ENCODE data around the gene HS1BP3.

DNA sequence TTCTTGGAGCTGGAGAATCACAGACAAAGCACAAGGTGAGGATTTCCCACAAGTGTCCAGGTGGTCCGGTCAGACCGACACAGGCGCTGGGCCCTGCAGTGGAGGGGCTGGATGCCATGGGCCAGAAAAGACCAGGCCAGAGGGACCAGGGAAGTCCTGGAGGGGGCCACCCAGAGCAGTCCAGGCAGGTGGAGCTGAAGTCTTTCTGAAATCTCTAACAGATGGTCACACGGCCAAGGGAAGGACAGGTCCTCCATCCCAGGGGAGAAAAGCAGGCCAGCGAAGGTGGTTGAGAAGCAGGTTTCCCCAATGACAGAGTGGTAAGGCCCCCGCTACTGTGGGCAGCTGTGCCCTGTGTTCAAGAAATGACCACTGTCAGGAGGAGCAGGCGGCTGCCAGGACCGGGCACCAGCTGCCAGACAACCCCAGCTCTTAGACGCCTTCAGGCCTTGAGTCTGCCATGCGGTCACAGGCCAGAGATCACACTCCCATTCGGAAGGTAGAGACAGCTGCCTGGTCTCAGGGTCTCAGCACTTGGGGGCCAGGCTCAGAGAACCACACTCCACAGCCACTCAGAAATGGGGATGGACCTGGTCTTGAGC, 25.9 kb downstream of the HS1BP3 start:
- TF ChIP-seq, protein P1, sequence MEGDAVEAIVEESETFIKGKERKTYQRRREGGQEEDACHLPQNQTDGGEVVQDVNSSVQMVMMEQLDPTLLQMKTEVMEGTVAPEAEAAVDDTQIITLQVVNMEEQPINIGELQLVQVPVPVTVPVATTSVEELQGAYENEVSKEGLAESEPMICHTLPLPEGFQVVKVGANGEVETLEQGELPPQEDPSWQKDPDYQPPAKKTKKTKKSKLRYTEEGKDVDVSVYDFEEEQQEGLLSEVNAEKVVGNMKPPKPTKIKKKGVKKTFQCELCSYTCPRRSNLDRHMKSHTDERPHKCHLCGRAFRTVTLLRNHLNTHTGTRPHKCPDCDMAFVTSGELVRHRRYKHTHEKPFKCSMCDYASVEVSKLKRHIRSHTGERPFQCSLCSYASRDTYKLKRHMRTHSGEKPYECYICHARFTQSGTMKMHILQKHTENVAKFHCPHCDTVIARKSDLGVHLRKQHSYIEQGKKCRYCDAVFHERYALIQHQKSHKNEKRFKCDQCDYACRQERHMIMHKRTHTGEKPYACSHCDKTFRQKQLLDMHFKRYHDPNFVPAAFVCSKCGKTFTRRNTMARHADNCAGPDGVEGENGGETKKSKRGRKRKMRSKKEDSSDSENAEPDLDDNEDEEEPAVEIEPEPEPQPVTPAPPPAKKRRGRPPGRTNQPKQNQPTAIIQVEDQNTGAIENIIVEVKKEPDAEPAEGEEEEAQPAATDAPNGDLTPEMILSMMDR (IDR thresholded peaks at IDR 0.05), result no peak
- TF ChIP-seq POLR2A (IDR thresholded peaks at IDR 0.05), result no peak

Data from thyroid gland (tissue), 4 donors.